HG02885 (cell line): Measurements from ENCODE around the gene LMF1.

Experiments used
- ATAC-seq: cut with Tn5 transposase; IDR thresholded peaks from one replicate; pipeline ENCODE4 v1.9.1; 2021; ENCODE audit warnings: mild to moderate bottlenecking; ENCODE audit not compliant: unreplicated experiment, poor library complexity

LMF1 gene

DNA sequence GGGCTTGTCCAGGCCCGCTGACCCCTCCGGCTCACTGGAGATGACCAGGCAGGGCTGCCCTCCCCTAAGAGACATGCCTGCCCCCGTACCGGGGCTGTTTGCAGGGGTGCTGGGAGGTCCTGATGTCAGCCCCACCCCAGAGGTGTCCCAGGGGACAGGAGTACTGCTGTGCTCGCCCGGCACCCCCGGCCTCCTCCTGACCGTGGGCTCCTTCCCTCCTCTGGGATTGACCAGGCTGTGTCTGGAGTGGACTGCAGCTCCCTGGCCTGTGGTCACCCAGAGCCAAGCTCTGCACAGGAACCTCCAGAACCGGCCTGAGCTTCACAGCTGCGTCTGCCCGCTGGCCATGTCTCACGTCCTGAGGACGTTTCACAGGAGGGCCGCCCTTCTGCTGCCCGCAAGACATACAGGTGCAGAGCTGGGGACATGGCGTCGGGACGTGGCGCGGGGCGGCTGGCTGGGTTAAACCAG, 53.2 kb downstream of the LMF1 start:
- ATAC-seq: no peak

DNA sequence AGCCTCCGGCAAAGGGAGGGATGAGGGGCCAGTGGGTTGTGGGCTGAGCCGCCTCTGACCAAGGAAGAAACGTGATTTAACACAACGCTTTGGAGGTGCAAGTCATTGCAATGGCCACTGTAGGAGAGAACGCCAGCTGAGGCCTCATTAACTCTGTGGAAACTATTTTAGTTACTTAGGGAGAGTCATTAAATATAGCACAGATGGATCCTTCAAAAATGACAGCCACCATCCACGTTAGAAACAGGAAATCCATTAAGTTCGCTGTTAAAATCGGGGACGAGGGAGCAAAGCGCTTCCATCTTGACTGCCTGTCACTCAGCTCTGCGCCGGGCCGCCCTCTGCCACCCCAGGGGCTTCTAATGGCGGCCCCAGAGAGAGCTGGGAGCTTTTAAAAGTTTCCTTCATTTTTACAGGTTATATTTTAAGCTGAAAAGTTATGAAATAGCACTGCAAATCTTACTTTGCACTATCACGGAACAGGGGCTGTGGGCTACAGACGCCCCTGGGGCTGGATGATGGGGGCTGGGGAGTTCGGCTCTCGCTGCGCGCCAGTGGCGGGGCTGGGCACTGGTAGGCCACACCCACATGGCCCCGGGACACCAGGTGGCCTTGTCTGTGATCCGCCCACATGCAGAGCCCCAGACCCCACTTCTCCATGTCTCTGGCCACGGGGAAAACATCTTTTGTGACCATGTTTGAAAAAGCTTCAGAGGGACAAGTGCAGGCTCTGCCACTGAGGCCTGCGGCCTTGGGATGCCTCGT, 54.6 kb downstream of the LMF1 start:
- ATAC-seq: no peak

DNA sequence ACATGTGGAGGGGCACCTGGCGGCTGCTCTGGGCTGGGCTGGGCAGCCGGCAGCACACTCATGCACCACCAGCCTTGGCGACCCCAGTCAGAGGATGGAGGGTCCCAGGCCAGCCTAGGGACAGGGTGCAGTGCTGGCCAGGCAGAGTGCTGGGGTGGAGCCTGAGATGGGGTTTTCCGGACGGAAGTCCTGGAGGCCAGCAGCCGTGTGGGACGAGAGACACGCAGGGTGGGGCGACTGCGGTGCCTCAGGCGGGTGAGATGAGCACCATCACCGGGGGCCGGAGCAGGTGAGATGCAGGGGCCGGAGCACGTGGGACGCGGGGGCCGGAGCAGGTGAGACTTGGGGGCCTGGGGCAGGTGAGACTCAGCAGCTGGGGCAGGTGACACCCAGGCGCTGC, 55.2 kb downstream of the LMF1 start:
- ATAC-seq: no peak

DNA sequence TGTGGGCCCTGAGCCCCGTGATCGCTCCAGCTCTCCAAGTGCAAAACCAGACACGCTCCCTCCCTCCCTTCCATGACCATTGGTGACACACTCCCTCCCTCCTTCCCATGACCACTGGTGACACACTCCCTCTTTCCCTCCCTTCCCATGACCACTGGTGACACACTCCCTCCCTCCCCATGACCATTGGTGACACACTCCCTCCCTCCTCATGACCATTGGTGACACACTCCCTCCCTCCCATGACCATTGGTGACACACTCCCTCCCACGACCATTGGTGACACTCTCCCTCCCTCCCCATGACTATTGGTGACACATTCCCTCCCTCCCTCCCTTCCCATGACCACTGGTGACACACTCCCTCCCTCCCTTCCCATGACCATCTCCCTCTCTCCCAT, 56.3 kb downstream of the LMF1 start:
- no peak for ATAC-seq

DNA sequence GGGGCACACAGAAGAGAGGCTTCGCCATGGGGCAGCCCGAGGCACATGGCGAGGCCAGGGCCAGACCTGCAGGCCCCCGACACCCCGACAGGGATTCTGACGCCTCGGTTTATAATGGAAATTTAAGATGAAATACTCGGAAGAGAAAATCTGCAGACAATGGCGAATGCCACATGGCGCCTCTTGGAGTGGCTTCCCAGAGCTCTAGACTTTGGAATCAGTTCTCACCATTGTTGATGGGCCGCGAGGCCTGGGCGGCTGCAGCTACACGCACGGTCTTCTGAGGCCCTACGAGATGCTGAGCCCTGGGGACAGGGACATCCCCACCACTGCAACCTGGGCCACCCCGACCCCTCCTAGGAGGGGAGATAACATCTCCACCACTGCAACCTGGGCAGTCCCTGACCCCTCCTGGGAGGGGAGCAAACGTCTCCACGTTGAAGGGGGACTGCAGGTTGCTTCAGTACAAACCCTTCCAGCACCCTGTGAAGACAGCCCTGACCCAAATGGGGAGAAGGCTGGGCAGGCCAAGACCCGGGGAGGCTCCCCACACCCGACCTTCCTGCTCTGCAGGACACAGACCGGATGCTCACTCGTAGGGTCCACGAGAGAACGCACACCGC, 56.9 kb downstream of the LMF1 start:
- no peak for ATAC-seq

DNA sequence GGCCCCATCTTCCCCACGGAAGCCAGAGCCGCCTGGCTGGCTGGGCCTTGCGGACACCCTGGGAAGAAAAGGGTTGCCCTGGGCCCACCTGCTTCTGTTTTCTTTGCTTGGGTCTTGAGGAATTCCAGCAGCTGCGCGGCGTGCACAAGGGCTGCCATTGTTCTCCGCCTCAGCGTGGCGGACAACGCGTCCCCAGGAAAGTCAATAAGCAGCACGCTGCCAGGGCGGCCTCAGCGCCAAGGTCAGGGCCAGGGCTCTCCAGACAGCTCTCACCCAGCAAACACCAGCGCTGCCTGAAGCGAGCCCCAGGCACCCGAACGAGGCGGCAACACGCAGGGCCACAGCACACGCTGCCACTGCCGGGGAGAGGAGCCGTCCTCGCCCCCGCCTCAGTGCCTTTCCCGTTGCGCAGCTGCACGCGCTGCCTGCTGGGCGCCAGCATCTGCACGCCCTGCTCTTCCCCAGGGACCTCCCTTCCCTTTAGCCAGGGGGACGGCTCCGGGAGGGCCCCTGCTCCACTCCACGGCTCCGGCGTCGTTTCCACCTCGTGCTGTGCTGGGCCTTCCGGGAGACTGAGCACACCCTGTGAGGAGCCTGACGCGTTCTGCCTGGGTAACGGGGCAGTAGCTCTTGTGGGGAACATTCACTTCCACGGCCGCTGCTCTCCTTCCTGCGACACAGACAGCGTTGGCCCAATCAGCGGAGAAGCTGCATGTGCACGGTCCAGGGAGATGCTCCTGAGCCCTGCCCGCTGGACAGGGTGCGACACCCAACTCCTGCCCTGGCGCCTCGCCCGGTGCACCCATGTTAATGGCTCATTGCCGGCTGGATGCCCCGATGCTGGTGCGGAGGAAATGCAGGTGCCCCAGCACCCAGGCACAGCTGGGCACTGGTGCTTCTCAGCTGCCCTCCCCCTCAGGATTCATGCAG, 57.8 kb downstream of the LMF1 start:
- ATAC-seq: no peak

DNA sequence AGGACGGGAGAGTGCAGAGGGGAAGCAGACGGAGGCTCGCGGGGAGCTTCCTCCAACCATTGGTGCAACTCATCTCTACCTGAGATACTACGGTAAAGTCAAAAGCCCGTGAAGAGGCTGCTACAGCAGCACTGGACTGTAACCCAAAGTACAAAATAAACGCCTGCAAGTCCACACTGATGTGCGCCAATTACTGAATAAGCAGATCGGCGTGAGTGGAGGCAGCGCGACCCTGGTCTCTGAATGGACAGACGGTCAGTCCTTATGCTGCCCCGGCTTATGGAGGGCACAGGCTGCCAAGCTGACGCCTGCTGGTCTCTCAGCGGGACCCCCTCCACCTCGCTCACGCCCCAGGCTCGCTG, 58.5 kb downstream of the LMF1 start:
- no peak for ATAC-seq

DNA sequence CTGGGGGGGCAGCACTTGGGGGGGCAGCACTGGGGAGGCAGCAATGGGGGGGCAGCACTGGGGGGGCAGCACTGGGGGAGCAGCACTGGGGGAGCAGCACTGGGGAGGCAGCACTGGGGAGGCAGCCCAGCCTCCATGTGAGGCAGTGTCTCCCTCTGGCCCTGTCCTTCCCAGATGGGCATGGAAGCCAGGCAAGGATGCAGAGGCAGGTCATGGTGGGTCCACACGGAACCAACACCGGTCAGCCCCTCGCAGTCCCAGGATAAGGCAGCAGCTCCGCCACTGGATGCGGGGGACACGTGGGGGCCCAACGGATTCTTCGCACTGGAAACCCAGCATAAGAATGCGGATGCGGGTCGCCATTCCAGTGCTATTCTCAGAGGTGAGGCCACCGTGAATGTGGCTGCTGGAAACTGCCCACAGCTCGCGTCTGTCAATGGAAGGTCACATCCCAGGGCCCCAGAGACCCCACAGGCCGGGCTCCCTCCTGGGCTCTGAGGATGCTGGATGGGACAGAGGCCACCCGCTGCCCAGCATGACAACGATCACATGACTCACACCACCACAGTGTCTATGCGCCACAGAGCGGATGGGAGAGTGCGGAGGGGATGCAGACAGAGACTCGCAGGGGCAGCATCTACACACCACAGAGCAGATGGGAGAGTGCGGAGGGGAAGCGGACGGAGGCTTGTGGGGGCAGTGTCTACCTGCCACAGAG, 59.0 kb downstream of the LMF1 start:
- ATAC-seq: no peak

DNA sequence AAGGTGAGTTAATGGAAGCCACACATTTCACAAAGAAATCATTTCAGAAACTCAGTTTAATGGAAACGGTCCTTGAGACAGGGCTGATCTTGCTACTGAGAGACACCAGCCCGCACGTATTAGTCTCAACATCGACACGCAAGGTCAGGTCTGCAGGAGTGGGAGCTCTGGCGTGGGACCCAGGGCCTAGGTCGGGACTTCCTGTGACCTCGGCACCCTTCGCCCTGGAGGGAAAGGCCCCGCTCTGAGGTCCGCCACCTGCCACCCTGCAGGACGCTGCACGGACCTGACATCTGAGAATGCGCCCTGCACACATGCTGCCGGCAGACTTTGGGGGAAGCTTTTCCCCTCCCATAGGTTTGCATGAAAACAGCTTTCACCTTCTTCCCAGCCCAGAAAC, 59.7 kb downstream of the LMF1 start:
- no peak for ATAC-seq

DNA sequence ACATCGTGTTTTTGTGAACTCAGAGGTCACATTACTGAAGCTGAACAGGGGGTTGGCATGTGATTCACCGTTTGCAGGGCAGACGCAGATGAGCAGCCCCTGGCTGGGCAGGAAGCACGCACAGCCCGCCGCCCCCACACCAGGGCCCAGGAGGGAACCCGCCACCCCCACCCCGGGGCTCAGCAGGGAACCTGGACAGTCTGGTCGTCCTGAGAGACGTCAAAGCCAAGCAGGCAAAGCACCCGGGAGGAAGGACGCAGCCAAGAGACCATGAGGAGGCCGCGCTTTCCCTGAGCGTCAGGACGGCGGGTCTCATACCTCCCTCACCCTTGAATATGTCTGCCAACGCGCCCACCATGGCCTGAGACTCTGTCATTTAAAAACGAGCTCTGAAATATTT, 60.6 kb downstream of the LMF1 start:
- ATAC-seq: no peak

DNA sequence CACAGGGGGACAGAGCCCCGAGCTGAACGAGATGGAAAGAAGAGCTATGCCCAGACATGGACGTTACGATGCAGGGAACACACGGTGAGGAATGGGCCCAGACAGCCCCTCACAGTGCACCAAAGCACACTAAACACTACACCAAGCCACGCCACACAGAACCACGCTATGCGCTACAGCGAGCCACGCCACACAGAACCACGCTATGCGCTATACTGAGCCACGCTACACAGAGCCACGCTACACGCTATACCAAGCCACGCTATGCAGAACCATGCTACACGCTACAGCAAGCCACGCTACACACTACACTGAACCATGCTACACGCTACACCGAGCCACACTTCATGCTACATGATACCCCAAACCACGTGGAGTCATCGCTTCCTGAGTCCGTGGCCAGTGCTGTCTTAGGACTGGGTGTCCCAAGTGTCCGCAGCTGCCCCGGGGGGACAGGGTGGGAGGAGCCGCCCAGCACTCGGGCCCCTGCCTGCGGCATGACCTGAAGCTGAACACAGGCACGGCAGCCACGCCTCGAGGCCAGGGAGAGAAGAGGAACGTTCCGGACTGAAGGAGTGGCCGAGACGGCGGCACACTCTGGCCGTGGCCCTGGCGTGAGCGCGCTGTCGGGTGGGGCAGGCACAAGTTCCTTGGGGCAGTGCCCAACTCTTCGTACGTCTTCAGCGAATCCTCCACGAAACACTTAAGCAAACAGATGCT, 61.3 kb downstream of the LMF1 start:
- ATAC-seq: no peak

DNA sequence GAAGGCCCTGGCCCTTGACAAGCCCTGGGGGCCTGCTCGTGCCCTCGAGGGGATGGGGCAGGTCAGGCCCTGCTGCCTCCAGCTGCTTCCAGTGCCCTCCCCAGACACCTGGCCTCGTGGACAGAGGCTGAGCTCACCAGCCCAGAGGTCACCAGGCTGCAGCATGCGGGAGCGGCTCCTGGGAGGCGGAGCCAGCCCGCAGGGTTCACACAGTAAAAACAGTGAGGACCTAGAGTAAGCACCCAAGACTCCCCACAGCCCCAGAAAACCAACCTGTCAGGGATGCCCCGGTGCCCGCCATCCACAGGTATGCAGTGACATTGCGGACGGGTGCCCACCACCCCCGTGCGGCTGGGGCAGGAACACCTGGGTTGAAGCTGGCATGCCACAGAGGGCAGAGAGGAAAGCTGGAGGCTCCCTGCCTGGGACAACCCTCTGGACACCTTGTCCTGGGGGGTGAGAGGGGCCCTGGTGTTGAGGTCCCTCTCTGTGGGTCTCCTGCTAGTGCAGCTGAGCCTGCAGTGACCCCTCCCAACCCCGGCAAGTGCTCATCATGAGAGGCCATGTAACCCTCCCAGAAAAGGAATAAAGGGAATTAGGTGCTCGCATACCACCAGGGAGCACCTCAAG, 62.1 kb downstream of the LMF1 start:
- no peak for ATAC-seq

DNA sequence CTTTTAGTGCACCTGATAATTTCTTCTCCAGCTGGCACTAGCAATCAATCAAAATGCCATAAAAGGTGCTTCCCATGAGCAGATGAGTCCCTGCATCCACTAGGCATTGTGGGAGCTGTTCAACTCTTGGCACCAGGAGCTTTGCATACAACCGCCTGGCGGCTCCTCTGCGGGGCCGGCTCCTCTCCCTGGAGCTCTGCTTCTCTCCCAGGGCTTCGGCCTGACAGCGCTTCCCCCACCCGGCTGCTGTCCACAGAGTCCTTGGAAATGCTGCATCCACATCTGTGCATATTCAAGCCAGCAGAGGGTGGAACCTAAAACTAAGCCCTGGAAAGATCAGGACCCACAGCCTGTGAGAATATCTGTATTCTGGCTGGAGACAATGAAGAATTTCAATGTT, 62.9 kb downstream of the LMF1 start:
- no peak for ATAC-seq

DNA sequence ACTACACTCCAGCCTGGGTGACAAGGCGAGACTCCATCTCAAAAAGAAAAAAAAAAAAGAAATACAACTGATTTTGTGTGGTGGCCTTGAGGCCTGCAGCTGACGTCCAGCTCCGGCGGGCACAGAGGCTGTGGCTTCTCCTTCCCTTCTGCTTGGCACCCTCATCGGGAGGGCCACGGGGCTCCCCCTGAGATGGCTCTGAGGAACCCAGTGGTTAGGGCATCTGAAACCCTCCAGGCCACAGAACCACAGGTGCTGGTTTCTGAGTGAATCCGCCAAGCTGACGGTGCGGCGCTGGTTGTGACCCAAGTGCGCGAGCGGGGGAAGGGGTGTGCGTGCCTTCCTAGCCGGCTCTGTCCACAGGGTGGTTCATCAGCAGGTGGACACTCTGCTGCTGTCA, 63.4 kb downstream of the LMF1 start:
- ATAC-seq: no peak

DNA sequence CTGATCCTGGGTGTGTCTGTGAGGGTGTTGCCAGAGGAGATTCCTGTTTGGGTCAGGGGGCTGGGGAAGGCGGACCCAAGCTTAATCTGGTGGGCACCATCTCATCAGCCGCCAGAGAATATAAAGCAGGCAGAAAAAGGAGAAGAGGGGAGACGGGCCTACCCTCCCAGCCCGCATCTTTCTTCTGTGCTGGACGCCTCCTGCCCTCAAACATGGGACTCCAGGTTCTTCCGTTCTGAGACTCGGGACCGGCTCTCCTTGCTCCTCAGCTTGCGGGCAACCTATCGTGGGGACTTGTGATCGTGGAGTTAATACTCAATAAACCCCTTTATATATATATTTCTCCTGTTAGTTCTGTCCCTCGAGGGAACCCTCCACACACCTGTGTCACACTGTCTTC, 64.5 kb downstream of the LMF1 start:
- ATAC-seq: no peak

DNA sequence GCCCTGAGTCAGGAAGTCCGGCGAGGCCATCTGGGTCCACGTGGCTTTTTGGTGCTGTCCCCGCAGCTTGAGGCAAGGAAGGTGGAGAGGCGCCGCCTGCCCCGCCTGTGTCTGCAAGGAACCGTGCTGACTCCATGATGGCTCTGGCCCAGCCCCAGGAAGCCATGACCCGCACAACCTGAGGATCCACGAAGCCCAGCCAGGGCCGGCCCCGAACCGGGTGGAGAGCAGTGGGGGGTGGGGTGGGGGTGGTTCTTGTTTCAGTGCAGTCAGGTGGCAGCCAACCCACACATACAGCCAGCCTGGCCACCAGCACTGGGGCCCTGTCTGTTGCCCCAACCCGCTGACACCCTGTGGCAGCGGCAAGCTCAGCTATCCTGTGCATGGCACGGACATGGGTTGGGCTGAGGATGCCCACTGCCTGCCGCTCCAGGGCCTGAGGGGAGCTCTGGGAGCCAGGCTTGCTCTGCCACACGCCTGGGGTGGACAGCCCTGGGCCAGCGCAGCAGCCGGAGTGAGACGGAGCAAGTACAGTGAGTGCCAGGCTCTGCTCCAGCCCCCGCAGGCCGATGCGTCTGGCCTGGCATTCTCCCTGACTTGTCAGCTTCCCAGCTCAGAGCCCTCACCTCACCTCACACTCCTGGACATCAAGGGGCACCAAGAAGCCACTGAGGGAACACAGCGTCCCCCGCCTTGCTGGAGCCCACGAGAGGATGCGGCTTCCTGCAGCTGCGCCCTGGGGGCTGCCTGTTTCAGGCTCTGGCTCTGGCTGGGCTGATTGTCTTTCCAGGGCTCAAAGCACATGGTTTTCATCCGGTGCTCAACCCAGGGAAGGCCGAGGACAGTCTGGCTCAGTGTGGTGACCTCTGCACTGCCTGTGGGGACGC, 68.8 kb downstream of the LMF1 start:
- ATAC-seq: no peak

DNA sequence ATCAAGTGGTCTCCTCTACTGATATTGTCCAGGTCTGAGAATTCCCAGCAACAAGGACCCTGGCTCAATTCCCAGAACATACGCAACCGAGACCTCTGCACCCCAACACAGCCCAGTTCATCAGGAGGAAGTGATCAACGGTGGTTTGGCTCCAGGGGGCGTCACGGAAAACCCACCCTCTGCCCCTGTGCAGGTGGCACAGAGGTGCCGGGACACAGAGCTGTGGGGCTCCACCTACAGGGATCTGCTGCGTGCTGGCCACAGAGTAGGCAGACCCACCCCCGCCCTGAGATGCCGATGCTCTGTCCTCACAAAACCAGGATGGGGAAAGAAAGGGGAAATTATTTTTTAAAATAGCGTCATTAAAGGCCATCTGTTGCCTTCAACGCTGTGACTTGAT, 69.6 kb downstream of the LMF1 start:
- ATAC-seq: no peak

DNA sequence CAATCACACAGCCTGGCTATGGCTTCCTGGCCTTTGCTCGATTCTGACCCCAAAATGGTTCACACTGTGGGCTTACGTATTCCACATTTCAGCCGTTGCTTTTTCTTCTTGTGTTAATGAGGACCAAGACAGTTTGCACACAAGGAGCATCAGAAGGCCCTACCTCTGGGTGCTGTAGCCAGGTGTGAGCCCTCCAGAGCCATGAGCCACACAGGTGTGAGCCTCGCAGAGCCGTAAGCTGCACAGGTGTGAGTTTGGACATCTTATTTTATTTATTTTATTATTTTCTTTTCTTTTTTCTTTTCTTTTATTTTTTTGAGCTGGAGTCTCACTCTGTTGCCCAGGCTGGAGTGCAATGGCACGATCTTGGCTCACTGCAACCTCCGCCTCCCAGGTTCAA, 70.6 kb downstream of the LMF1 start:
- no peak for ATAC-seq

DNA sequence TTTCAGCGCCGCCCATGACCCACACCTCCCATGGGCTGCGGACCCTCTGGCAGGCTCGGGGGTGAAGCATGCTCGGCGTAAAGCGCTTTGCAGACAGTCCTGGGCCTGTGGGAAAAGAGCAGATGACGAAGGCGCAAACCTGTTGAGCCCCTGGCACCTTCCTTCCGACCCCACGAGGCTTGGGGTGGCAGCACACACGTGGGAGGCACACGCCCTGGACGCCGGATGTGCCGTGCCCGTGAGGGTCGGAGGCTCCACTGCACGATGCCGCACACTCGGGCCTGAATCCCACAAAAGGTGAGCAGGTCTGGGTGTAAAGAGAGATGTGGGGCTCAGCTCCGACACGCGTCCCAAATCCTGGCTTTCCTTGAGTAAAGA, 71.1 kb downstream of the LMF1 start:
- ATAC-seq: no peak
